ENCODE measurements around the gene LRRC42. TPM values are rescaled to one million over a fixed set of nuclear protein-coding genes. Genes with fewer than 3 reads are reported as not detected.

Gene LRRC42
- total and polyA plus RNA-seq, 9 donors = 14.5 to 29.1 (median 20.8) TPM

DNA sequence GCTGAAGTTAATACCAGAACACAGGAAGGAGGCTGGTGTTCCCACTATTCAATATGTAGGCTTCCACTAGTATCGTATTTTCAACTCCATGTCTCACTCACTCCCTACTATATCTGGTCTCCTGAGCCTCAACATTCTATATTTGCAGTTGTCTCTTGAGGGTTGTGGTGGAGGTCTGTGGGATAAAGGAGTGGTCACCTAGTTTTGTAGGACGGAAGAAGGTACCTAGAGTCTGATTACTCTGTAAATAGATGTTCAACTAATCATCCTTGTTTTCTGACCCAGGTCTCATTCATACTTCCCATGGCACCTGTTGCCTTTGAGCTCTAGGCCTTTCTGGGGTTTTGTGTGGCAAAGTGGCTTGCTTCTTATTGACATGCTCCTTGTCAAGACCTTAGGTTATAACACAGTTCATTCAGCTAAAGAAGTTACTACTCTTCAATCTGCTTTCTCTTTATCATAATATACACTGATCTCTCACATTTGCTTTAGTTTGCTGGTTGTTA, 18.7 kb upstream of the LRRC42 start:
- no peaks in the 10 kb centered on the region for H3K9me3 ChIP-seq
- H3K36me3 ChIP-seq = no peaks in the 10 kb centered on the region
- no peaks in the 10 kb centered on the region for H3K27me3 ChIP-seq
- no peak overlapping the region for H3K27ac ChIP-seq
- H3K4me1 ChIP-seq (ENCODE audit: insufficient read depth) = no peaks in the 10 kb centered on the region
- no peak for DNase-seq
- no peak for TF ChIP-seq POLR2A (IDR thresholded peaks at IDR 0.05)
- no peak for TF ChIP-seq EP300 (IDR thresholded peaks at IDR 0.05)
- TF ChIP-seq, protein P1, sequence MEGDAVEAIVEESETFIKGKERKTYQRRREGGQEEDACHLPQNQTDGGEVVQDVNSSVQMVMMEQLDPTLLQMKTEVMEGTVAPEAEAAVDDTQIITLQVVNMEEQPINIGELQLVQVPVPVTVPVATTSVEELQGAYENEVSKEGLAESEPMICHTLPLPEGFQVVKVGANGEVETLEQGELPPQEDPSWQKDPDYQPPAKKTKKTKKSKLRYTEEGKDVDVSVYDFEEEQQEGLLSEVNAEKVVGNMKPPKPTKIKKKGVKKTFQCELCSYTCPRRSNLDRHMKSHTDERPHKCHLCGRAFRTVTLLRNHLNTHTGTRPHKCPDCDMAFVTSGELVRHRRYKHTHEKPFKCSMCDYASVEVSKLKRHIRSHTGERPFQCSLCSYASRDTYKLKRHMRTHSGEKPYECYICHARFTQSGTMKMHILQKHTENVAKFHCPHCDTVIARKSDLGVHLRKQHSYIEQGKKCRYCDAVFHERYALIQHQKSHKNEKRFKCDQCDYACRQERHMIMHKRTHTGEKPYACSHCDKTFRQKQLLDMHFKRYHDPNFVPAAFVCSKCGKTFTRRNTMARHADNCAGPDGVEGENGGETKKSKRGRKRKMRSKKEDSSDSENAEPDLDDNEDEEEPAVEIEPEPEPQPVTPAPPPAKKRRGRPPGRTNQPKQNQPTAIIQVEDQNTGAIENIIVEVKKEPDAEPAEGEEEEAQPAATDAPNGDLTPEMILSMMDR (IDR thresholded peaks at IDR 0.05) = no peak
- 95 to 98% (median 96%) methylated on average over 2 of the region's 2 CpGs for WGBS, 3 donors
- no peak overlapping the region for H3K4me3 ChIP-seq
- intact Hi-C loops (cut with DNase I) = no loop called here

DNA sequence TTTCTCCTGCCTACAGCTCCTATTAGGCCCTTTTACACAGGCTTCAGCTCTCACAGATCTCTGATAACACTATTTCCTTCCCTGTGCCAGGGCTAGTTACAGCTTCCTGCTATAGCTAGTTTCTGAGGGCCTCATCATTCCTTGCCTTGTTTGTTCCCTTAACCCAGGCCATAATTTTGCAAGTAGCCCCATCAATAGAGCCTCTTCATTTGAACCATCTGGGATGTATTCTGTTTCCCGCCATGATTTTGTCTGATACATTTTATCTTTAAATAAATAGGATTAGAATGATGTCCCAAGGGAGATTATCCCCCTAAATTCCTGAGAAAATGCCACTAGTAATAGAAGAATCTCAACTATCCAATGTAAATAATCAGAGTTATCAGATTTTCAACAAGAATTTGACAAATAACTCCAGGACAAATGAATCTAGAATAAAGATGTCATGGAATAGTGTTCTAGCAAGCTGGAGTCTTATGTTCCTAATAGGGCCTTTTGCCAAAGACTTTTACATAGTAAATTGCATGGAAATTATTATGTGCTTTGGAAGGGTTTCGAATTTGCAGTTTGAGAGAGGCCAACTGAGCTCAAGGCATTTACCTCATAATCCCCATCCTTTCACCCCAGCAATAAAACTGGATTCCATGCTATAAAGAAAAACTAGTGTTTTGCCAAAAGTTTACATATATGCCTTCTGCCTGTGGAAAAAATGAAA, 16.7 kb upstream of the LRRC42 start:
- no peaks in the 10 kb centered on the region for H3K36me3 ChIP-seq
- no peaks in the 10 kb centered on the region for H3K4me1 ChIP-seq (ENCODE audit: insufficient read depth)
- no peak overlapping the region for H3K4me3 ChIP-seq
- WGBS, 3 donors = 89 to 97% (median 91%) methylated on average over 2 of the region's 2 CpGs
- no peaks in the 10 kb centered on the region for H3K9me3 ChIP-seq
- H3K27me3 ChIP-seq = no peaks in the 10 kb centered on the region
- DNase-seq = no peak
- intact Hi-C loops (cut with DNase I) = no loop called here
- no peak overlapping the region for H3K27ac ChIP-seq
- TF ChIP-seq, protein P1 (IDR thresholded peaks at IDR 0.05) = no peak
- TF ChIP-seq POLR2A (IDR thresholded peaks at IDR 0.05) (no peak), EP300 (IDR thresholded peaks at IDR 0.05) (no peak)

DNA sequence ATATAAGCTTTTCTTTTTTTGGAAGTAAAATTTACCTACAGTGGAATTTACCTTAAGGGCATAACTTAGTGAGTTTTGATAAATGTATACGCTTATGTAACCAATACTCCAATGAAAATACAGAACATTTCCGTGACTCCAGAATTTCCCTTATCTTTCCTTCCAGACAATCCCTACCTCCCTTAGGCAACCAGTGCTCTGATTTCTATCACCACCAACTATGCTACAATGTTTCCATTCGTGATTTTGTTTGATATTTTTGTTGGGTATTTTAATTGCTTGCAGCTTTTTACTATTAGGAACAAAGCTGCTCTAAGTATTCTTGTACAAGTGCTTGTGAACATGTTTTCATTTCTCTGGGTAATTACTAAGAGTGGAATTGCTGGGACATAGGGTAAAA, 15.2 kb upstream of the LRRC42 start:
- H3K4me3 ChIP-seq = no peak overlapping the region
- H3K27me3 ChIP-seq = no peaks in the 10 kb centered on the region
- H3K36me3 ChIP-seq = no peaks in the 10 kb centered on the region
- WGBS, 3 donors = 93 to 96% (median 94%) methylated on average over 3 of the region's 3 CpGs
- no peak overlapping the region for H3K27ac ChIP-seq
- no peaks in the 10 kb centered on the region for H3K9me3 ChIP-seq
- TF ChIP-seq EP300 (IDR thresholded peaks at IDR 0.05) = no peak
- TF ChIP-seq, protein P1 (IDR thresholded peaks at IDR 0.05) = no peak
- TF ChIP-seq POLR2A (IDR thresholded peaks at IDR 0.05) = no peak
- intact Hi-C loops (cut with DNase I) = no loop called here
- H3K4me1 ChIP-seq (ENCODE audit: insufficient read depth) = no peaks in the 10 kb centered on the region
- no peak for DNase-seq

DNA sequence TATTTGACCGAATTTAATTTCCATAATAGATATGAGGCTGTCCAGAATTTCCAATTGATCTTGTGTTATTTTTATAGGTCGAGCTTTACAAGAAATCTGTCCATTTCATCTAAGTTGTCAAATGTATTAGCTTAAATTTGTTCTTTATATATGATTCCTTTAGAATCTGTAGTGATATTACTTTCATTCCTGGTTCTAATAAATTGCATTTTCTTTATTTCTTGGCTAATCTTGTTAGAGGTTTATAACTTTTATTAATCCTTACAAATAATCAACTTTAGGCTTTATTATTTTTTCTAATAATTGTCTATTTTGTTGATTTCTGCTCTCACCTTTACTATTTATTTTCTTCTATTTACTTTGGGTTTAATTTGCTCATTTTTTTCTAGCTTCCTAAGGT, 14.6 kb upstream of the LRRC42 start:
- H3K27me3 ChIP-seq = no peaks in the 10 kb centered on the region
- H3K36me3 ChIP-seq = no peaks in the 10 kb centered on the region
- intact Hi-C loops (cut with DNase I) = no loop called here
- H3K27ac ChIP-seq = no peak overlapping the region
- no peaks in the 10 kb centered on the region for H3K9me3 ChIP-seq
- no peaks in the 10 kb centered on the region for H3K4me1 ChIP-seq (ENCODE audit: insufficient read depth)
- WGBS, 3 donors = 97 to 98% (median 98%) methylated on average over 2 of the region's 2 CpGs
- no peak for DNase-seq
- no peak overlapping the region for H3K4me3 ChIP-seq
- no peak for TF ChIP-seq EP300 (IDR thresholded peaks at IDR 0.05)
- no peak for TF ChIP-seq POLR2A (IDR thresholded peaks at IDR 0.05)
- TF ChIP-seq, protein P1 (IDR thresholded peaks at IDR 0.05) = no peak

Measured in ovary (tissue), 9 donors.